GM06990 (cell line): ENCODE results near the gene PSMD4.

Source experiments
- DNase-seq: peaks from one replicate; pipeline ENCODE4 v3.0.0-alpha.2; 2011; ENCODE audit not compliant: insufficient read length; ENCODE audit errors: extremely low read depth
- H3K27me3 ChIP-seq: replicated peaks from 2 replicates; pipeline ENCODE4 v1.6.0; 2011; ENCODE audit warnings: low read length; ENCODE audit not compliant: control insufficient read depth, insufficient read depth
- H3K36me3 ChIP-seq: 2 replicates; pipeline ENCODE4 v1.5.1; 2011; ENCODE audit warnings: low read length; ENCODE audit not compliant: control insufficient read depth, insufficient read depth
- H3K4me3 ChIP-seq: replicated peaks from 2 replicates; pipeline ENCODE4 v1.5.1; 2011; ENCODE audit warnings: low read depth, mild to moderate bottlenecking, control low read depth, low read length
- TF ChIP-seq, protein P1 (sequence below): IDR thresholded peaks from 2 replicates; pipeline ENCODE4 v1.5.1; 2011; ENCODE audit warnings: low read length, control low read depth, mild to moderate bottlenecking, inconsistent platforms; ENCODE audit not compliant: insufficient read depth, poor library complexity, severe bottlenecking

PSMD4 gene

DNA sequence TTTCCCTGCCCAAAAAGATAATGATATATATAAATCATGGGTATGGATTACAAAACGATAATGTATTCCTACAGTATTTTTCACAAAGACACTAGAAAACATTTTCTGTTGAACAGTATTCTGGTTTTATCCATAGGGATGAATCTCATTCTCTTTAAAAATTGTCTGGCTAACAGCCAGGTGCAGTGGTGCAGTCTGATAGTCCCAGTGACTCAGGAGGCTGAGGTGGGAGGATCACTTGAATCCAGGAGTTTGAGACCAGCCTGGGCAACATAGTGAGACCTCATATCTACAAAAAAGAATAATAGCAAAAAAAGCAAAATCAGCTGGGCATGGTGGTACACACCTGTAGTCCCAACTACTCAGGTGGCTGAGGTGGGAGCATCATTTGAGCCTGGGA, 32.9 kb upstream of the PSMD4 start:
- TF ChIP-seq, protein P1, sequence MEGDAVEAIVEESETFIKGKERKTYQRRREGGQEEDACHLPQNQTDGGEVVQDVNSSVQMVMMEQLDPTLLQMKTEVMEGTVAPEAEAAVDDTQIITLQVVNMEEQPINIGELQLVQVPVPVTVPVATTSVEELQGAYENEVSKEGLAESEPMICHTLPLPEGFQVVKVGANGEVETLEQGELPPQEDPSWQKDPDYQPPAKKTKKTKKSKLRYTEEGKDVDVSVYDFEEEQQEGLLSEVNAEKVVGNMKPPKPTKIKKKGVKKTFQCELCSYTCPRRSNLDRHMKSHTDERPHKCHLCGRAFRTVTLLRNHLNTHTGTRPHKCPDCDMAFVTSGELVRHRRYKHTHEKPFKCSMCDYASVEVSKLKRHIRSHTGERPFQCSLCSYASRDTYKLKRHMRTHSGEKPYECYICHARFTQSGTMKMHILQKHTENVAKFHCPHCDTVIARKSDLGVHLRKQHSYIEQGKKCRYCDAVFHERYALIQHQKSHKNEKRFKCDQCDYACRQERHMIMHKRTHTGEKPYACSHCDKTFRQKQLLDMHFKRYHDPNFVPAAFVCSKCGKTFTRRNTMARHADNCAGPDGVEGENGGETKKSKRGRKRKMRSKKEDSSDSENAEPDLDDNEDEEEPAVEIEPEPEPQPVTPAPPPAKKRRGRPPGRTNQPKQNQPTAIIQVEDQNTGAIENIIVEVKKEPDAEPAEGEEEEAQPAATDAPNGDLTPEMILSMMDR, result no peak
- Histone ChIP-seq H3K27me3 (no peaks in the 10 kb centered on the region), H3K4me3 (no peak overlapping the region), H3K36me3 (peaks cover 6% of the 10 kb centered on the region)
- DNase-seq, result no peak

DNA sequence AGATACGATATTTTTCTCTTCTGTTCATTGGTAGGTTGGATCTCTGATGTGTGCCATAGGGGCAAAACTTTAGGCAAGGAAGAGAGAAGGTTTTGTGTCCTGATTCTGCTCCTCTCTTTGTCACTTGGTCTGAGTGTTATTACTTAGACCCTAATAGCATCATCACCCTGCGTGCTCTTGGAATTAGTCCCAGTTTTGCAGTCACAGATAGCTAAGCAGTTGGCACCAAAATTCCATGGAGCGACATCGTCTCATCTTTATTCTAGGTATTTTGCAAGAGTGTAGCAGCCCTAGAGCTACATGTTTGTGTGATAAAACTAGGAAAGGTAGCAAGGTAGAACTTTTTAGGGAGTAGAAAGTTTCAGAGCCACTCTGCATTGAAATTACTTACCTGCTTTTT, 32.4 kb upstream of the PSMD4 start:
- Histone ChIP-seq H3K27me3 (no peaks in the 10 kb centered on the region), H3K4me3 (no peak overlapping the region), H3K36me3 (peaks cover 6% of the 10 kb centered on the region)
- TF ChIP-seq, protein P1, result no peak
- no peak for DNase-seq

DNA sequence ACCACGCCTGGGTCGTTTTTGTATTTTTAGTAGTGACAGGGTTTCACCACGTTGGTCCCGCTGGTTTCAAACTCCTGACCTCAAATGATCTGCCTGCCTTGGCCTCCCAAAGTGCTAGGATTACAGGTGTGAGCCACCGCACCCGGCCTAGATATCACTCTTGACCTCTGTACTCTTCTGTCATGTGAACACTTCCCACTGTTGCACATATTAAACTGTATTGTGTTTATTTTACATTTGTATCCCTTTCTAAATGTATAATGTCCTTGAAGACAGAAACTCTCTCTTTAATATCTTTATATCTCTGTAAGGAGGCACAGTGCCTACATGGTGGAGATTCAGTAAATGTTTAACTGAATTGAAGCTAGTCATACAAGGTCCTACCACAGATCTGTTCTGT, 19.3 kb upstream of the PSMD4 start:
- Histone ChIP-seq H3K4me3 (no peak overlapping the region), H3K36me3 (peaks cover 31% of the 10 kb centered on the region), H3K27me3 (no peaks in the 10 kb centered on the region)
- TF ChIP-seq, protein P1, result no peak
- no peak for DNase-seq

DNA sequence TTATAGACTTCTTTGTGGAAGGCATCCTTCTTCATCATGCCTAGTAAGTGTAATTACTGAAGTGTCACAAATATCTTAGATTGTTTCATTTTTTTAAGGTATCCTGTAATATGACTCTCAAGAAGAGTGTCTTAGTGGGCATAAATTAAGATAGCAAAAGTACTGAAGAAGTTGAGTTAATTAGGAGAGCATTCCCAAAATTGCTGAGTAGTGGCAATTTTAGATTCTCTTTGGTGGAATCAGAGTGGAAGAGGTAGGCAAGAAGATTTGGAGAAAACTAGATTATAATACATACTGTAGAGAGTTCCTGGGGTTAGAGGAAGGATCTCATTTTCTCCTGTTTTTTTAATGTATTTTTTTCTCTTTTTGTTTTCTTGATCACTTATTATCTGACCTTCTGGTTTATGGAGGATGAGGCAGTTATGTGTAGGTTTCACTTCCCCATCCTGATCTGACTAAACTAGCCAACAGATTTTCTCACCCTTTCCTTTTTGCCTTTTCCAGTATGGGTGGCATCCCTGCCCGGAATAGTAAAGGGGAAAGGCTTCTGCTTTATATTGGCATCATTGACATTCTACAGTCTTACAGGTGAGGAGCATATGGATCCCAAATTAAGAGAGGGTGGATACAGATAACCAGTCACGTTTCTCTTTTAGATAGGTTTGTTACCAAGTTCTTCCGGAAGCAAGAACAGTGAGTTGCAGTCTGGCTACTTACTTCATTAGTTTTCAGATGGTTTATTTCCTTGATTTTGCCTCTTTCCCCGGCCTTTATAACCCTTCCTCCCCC, 16.7 kb upstream of the PSMD4 start:
- H3K27me3 ChIP-seq, result no peaks in the 10 kb centered on the region
- peaks cover 23% of the 10 kb centered on the region for H3K36me3 ChIP-seq
- DNase-seq, result no peak
- H3K4me3 ChIP-seq, result no peak overlapping the region
- TF ChIP-seq, protein P1, result no peak

DNA sequence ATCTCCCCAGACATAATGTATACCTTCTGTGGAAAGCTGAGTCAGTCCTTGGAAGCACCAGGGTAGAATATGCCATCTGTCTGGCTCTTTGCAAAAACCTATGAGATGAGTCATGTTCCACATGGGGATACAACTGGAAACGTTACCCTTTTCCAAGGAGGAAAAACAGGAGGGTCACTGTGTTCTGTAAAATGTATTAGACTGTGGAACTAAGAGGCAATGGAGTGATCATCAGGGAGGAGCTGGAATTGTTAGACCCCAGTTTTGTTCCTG, 16.1 kb upstream of the PSMD4 start:
- H3K36me3 ChIP-seq, result peaks cover 23% of the 10 kb centered on the region
- TF ChIP-seq, protein P1, result no peak
- H3K4me3 ChIP-seq, result no peak overlapping the region
- H3K27me3 ChIP-seq, result no peaks in the 10 kb centered on the region
- no peak for DNase-seq

DNA sequence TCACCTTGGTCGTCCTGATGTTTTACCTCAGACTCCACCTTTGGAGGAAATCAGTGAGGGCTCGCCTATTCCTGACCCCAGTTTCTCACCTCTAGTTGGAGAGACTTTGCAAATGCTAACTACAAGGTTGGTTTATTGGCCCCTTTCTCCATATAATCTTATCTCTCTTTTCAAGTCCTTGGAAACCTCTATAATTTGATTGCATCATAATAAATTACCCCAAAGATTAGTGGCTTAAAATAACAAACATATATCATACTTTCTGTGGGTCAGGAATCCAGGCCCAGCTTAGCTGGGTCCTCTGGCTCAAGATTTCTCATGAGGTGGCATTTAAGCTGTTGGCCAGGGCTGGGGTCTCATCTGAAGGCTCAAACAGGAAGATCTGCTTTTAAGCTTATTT, 12.1 kb upstream of the PSMD4 start:
- no peak overlapping the region for H3K4me3 ChIP-seq
- H3K36me3 ChIP-seq, result peaks cover 19% of the 10 kb centered on the region
- no peak for DNase-seq
- no peaks in the 10 kb centered on the region for H3K27me3 ChIP-seq
- TF ChIP-seq, protein P1, result no peak
